SK-N-SH (cell line): ENCODE data around the gene SMIM13. TPM values are rescaled to one million over a fixed set of nuclear protein-coding genes. Genes with fewer than 3 reads are reported as not detected.

ENCODE experiments used
- CTCF ChIA-PET: fragments of 300-600, 350-600 bp; formaldehyde crosslinking; extraction: SDS; loops from one replicate; lab custom pipeline; 2021; lab: Yijun Ruan, JAX
- POLR2A ChIA-PET: fragments of 350-600 bp; sonication (Branson Sonifier 250); formaldehyde crosslinking; extraction: SDS; loops from one replicate; lab custom pipeline; 2020; ENCODE audit warnings: antibody characterized with exemption, inconsistent platforms; lab: Yijun Ruan, JAX
- DNase-seq: peaks from one replicate; pipeline ENCODE4 v3.0.0; 2012
- H2AFZ ChIP-seq: fragments of 200-600 bp; sonication (generic); 2 replicates; pipeline ENCODE4 v1.8.1; 2016; ENCODE audit warnings: antibody characterized with exemption, mild to moderate bottlenecking, low read depth
- H3F3A ChIP-seq: fragments of 200-600 bp; sonication (generic); replicated peaks from 2 replicates; pipeline ENCODE3; 2016; ENCODE audit warnings: antibody characterized with exemption, mild to moderate bottlenecking; ENCODE audit not compliant: insufficient read depth
- H3K27ac ChIP-seq, 2 experiments: fragments of 200-500 bp in 1 of 2; fragments of 200-600 bp in 1 of 2; sonication (Bioruptor generic) in 1 of 2; sonication (generic), shearing (Covaris generic) in 1 of 2; 2 replicates each; pipeline versions ENCODE4 v1.5.1 to v1.6.1; 2014 to 2016; ENCODE audit warnings: low read depth in 2 of 2, inconsistent platforms in 1 of 2, low read length in 1 of 2, mild to moderate bottlenecking in 1 of 2, mixed read lengths in 1 of 2
- H3K27me3 ChIP-seq: fragments of 200-600 bp; sonication (generic), shearing (Covaris generic); 2 replicates; pipeline ENCODE4 v1.6.1; 2016; ENCODE audit warnings: mixed run types; ENCODE audit not compliant: insufficient read depth
- H3K36me3 ChIP-seq, 2 experiments: fragments of 200-500 bp in 1 of 2; fragments of 200-600 bp in 1 of 2; sonication (Bioruptor generic) in 1 of 2; sonication (generic) in 1 of 2; replicated peaks in 1 of 2; 2 replicates each; pipeline versions ENCODE3 to v1.5.1; 2014 to 2016; ENCODE audit warnings: low read length in 1 of 2, mild to moderate bottlenecking in 1 of 2; ENCODE audit not compliant: insufficient read depth in 2 of 2, control insufficient read depth in 1 of 2
- H3K4me1 ChIP-seq, 2 experiments: fragments of 200-500 bp in 1 of 2; fragments of 200-600 bp in 1 of 2; sonication (Bioruptor generic) in 1 of 2; sonication (generic), shearing (Covaris generic) in 1 of 2; 2 replicates each; pipeline versions ENCODE4 v1.5.1 to v1.6.1; 2014 to 2016; ENCODE audit warnings: low read depth in 1 of 2, low read length in 1 of 2, mixed run types in 1 of 2; ENCODE audit not compliant: insufficient read depth in 2 of 2, control insufficient read depth in 1 of 2
- H3K4me2 ChIP-seq: fragments of 200-600 bp; sonication (generic), shearing (Covaris generic); 2 replicates; pipeline ENCODE4 v1.6.1; 2017; ENCODE audit warnings: mixed run types
- H3K4me3 ChIP-seq, 2 experiments: fragments of 200-500 bp in 1 of 2; fragments of 200-600 bp in 1 of 2; sonication (Bioruptor generic) in 1 of 2; sonication (generic), shearing (Covaris generic) in 1 of 2; 2 replicates each; pipeline versions ENCODE4 v1.5.1 to v1.8.1; 2014 to 2016; ENCODE audit warnings: low read depth in 2 of 2, inconsistent platforms in 1 of 2, low read length in 1 of 2, mild to moderate bottlenecking in 1 of 2, mixed read lengths in 1 of 2, moderate library complexity in 1 of 2
- H3K79me2 ChIP-seq: fragments of 200-600 bp; sonication (generic); 2 replicates; pipeline ENCODE4 v1.8.1; 2017; ENCODE audit warnings: mild to moderate bottlenecking; ENCODE audit not compliant: insufficient read depth
- H3K9ac ChIP-seq: fragments of 200-600 bp; sonication (generic); 2 replicates; pipeline ENCODE4 v1.6.1; 2017; ENCODE audit warnings: mixed run types
- H3K9me2 ChIP-seq: fragments of 200-600 bp; sonication (generic); 2 replicates; pipeline ENCODE4 v1.6.1; 2017; ENCODE audit warnings: mixed run types
- H3K9me3 ChIP-seq: fragments of 200-600 bp; sonication (generic); 2 replicates; pipeline ENCODE4 v1.6.1; 2017; ENCODE audit warnings: mixed run types, mild to moderate bottlenecking, moderate library complexity
- H4K20me1 ChIP-seq: fragments of 200-600 bp; sonication (generic); 2 replicates; pipeline ENCODE4 v1.6.1; 2017; ENCODE audit warnings: mild to moderate bottlenecking, mixed run types; ENCODE audit not compliant: insufficient read depth
- GATA2 ChIP-seq: sonication (generic); formaldehyde crosslinking; IDR thresholded peaks from 2 replicates; pipeline ENCODE4 v1.5.0; 2020; ENCODE audit warnings: mild to moderate bottlenecking, missing genetic modification reagents
- JUND ChIP-seq: IDR thresholded peaks from 2 replicates; pipeline ENCODE4 v1.4.0; 2012
- MEF2A ChIP-seq: IDR thresholded peaks from 2 replicates; pipeline ENCODE4 v1.4.0; 2012; ENCODE audit warnings: low read depth, borderline replicate concordance
- NFIC ChIP-seq: IDR thresholded peaks from 2 replicates; pipeline ENCODE4 v1.4.0; 2012; ENCODE audit warnings: borderline replicate concordance
- POLR2AphosphoS5 ChIP-seq: IDR thresholded peaks from 2 replicates; pipeline ENCODE4 v1.6.1; 2012; ENCODE audit warnings: low read depth, low read length
- RAD21 ChIP-seq: IDR thresholded peaks from 2 replicates; pipeline ENCODE4 v1.6.1; 2012; ENCODE audit warnings: mild to moderate bottlenecking, low read length
- TCF12 ChIP-seq: IDR thresholded peaks from 2 replicates; pipeline ENCODE4 v1.4.0; 2012
- TEAD4 ChIP-seq: IDR thresholded peaks from 2 replicates; pipeline ENCODE4 v1.4.0; 2012; ENCODE audit warnings: mild to moderate bottlenecking, borderline replicate concordance; ENCODE audit not compliant: insufficient read depth
- USF1 ChIP-seq: IDR thresholded peaks from 2 replicates; pipeline ENCODE4 v1.4.0; 2012; ENCODE audit warnings: low read depth, borderline replicate concordance
- YY1 ChIP-seq: IDR thresholded peaks from 2 replicates; pipeline ENCODE4 v1.4.0; 2012; ENCODE audit warnings: low read depth, mild to moderate bottlenecking
- ZBTB33 ChIP-seq: IDR thresholded peaks from 2 replicates; pipeline ENCODE4 v1.4.0; 2012; ENCODE audit warnings: low read depth, borderline replicate concordance
- WGBS: methylation state at CpG from one replicate; pipeline ENCODE4 v1.1.6; 2017; ENCODE audit warnings: low lambda C conversion rate; 5-methylcytosine and 5-hydroxymethylcytosine counted together
- polyA plus RNA-seq, 3 experiments: library from polyadenylated mRNA; depleted of rRNA; stranded (reverse); fragments of >200 nt; gene quantifications; 2 replicates each; pipeline ENCODE4 v1.2.3, GENCODE V29; 2012

Gene SMIM13
- polyA plus RNA-seq, 1 of the 3 experiments (the other 2 are of a cell fraction): 2.1 TPM

- H3K4me3 ChIP-seq: no peak overlapping the region
- POLR2A ChIA-PET: no interaction called here
- CTCF ChIA-PET: interaction anchor here (1.3 kb wide), 1 partner anchor 12 kb away, joined by 5 read pairs; no protein-coding TSS in a partner anchor
- 92% methylated on average over 4 of the region's 4 CpGs for WGBS
- no peak overlapping the region for H3K9ac ChIP-seq
- H3K27me3 ChIP-seq: no peaks in the 10 kb centered on the region
- H3F3A ChIP-seq: no peaks in the 10 kb centered on the region
- H4K20me1 ChIP-seq: no peaks in the 10 kb centered on the region
- no peaks in the 10 kb centered on the region for H3K9me2 ChIP-seq
- no peak overlapping the region for H3K4me2 ChIP-seq
- H3K36me3 ChIP-seq: no peaks in the 10 kb centered on the region
- no peak overlapping the region for H2AFZ ChIP-seq
- no peaks in the 10 kb centered on the region for H3K9me3 ChIP-seq
- H3K79me2 ChIP-seq: no peaks in the 10 kb centered on the region
- no peak for TF ChIP-seq TCF12
- no peak for TF ChIP-seq TEAD4
- TF ChIP-seq YY1: no peak
- no peak for TF ChIP-seq NFIC
- no peak for TF ChIP-seq ZBTB33
- TF ChIP-seq RAD21: no peak
- peaks cover 0 to 3% of the 10 kb centered on the region in 2 experiments; a peak in 1 of 4 replicates for H3K4me1 ChIP-seq
- no peak overlapping the region for H3K27ac ChIP-seq
- no peak for DNase-seq
These were observed 21.5 kb upstream of the SMIM13 start for GRCh38 chr6:11072101-11072500.

- CTCF ChIA-PET: interaction anchor here (0.8 to 3.8 kb wide), 5 partner anchors 8 to 598 kb away, joined by 3 to 22 read pairs (median 4); no protein-coding TSS in a partner anchor
These were observed 17.1 kb upstream of the SMIM13 start for GRCh38 chr6:11076540-11076939.

More at GRCh38 chr6:11076540-11076939, 17.1 kb upstream of the SMIM13 start:
- H3K27ac ChIP-seq: no peak overlapping the region
- no peaks in the 10 kb centered on the region for H3K27me3 ChIP-seq
- 84% methylated on average over 2 of the region's 2 CpGs for WGBS
- no peaks in the 10 kb centered on the region for H3K4me1 ChIP-seq
- H3K9me2 ChIP-seq: no peaks in the 10 kb centered on the region
- TF ChIP-seq MEF2A: no peak
- no peak for TF ChIP-seq USF1
- TF ChIP-seq GATA2: no peak
- no peak for TF ChIP-seq RAD21
- TF ChIP-seq POLR2AphosphoS5: no peak
- TF ChIP-seq JUND: no peak
- no peak for TF ChIP-seq TCF12
- no peaks in the 10 kb centered on the region for H3F3A ChIP-seq
- no peak overlapping the region for H3K9ac ChIP-seq
- H2AFZ ChIP-seq: no peak overlapping the region
- DNase-seq: no peak
- no peaks in the 10 kb centered on the region for H3K36me3 ChIP-seq
- H3K79me2 ChIP-seq: no peaks in the 10 kb centered on the region
- POLR2A ChIA-PET: no interaction called here
- H3K4me2 ChIP-seq: no peak overlapping the region
- no peaks in the 10 kb centered on the region for H3K9me3 ChIP-seq
- H3K4me3 ChIP-seq: no peak overlapping the region
- H4K20me1 ChIP-seq: no peaks in the 10 kb centered on the region
